ENCODE results near the gene SLC12A7.
"Not testable (repeated sequence)": the region's sequence is repeated elsewhere in the genome, so short reads cannot be mapped to it uniquely, and the experiment has no call there.

Gene SLC12A7

GRCh38 chr5:1111727-1112289 is at the start of gene SLC12A7:
SLC12A7 (minus strand) TSS chr5:1112063; CDS start chr5:1111991, 72 bp downstream.
- peak; percentile 32 for DNase-seq (ENCODE audit: low read depth)
- no peak for TF ChIP-seq CTCF (IDR thresholded peaks at IDR 0.05; ENCODE audit: insufficient read depth, low read depth, low read length, missing control alignments)
- peak within 1 kb of the TSS; percentile 58 for H3K4me3 ChIP-seq (ENCODE audit: low read length)

GRCh38 chr5:1161108-1161832 is 49.4 kb upstream of the SLC12A7 start:
- TF ChIP-seq CTCF (IDR thresholded peaks at IDR 0.05; ENCODE audit: insufficient read depth, low read depth, low read length, missing control alignments): no peak
- DNase-seq (ENCODE audit: low read depth): peak; percentile 49
- no peak overlapping the region for H3K4me3 ChIP-seq (ENCODE audit: low read length)

- no peak overlapping the region for H3K4me3 ChIP-seq (ENCODE audit: low read length)
- DNase-seq (ENCODE audit: low read depth): no peak
- TF ChIP-seq CTCF (IDR thresholded peaks at IDR 0.05; ENCODE audit: insufficient read depth, low read depth, low read length, missing control alignments): no peak
Observed at GRCh38 chr5:1159774-1160406, 48.0 kb upstream of the SLC12A7 start.

GRCh38 chr5:1159341-1159675 is 47.4 kb upstream of the SLC12A7 start:
- H3K4me3 ChIP-seq (ENCODE audit: low read length): no peak overlapping the region
- no peak for TF ChIP-seq CTCF (IDR thresholded peaks at IDR 0.05; ENCODE audit: insufficient read depth, low read depth, low read length, missing control alignments)
- DNase-seq (ENCODE audit: low read depth): no peak

- DNase-seq (ENCODE audit: low read depth): no peak
- no peak overlapping the region for H3K4me3 ChIP-seq (ENCODE audit: low read length)
- TF ChIP-seq CTCF (IDR thresholded peaks at IDR 0.05; ENCODE audit: insufficient read depth, low read depth, low read length, missing control alignments): no peak
Observed at GRCh38 chr5:1158647-1159340, 46.9 kb upstream of the SLC12A7 start.

GRCh38 chr5:1157461-1157986 is 45.7 kb upstream of the SLC12A7 start:
- H3K4me3 ChIP-seq (ENCODE audit: low read length); DNase-seq (ENCODE audit: low read depth): not testable (repeated sequence)
